Vagina (tissue), 2 donors: ENCODE results near the gene PITHD1.

Experiments used
- POLR2A ChIP-seq, 2 donors: fragments of 450-650 bp; IDR thresholded peaks; one replicate each; pipeline ENCODE4 v1.6.1; 2017; ENCODE audit warnings: antibody characterized with exemption in 2 of 2, mild to moderate bottlenecking in 2 of 2, moderate library complexity in 2 of 2
- TF ChIP-seq, protein P1 (sequence below), 3 experiments: fragments of 450-650 bp in 2 of 3; fragments of 200-600 bp in 1 of 3; sonication (generic) in 1 of 3; IDR thresholded peaks; one replicate each; pipeline ENCODE4 v1.5.1; 2017 to 2019; ENCODE audit warnings: antibody characterized with exemption in 3 of 3, mild to moderate bottlenecking in 2 of 3, moderate library complexity in 2 of 3

DNA sequence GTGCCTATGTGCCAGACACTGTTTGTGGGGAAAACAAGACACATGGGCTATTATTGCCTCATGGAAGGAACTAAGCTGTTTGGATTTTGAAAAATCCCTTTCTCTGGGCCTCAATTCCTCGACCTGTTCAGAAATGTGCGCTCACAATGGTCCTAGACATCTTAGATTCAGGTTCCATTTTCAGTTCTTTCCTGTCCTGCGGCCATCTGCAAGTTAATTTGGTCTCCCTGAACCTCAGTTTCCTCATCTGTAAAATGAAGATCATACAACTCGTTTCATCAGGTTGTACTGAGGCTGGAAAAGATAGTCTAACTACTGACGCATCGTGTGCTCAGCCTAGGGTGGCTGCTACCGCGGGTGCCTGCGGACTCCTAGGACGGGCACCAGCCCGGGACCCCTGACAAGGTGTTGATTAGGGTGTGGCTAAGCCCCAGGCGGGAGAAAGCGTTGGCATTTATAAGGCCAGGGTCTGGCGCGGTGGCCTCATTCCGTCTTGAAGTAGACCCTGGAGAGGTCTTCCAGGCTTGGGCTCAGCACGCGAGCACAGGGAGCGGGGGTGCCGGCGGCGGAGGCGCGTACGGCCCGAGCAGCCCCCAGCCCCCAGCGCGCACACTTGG is 35.4 kb upstream of the PITHD1 start:
- TF ChIP-seq, protein P1, sequence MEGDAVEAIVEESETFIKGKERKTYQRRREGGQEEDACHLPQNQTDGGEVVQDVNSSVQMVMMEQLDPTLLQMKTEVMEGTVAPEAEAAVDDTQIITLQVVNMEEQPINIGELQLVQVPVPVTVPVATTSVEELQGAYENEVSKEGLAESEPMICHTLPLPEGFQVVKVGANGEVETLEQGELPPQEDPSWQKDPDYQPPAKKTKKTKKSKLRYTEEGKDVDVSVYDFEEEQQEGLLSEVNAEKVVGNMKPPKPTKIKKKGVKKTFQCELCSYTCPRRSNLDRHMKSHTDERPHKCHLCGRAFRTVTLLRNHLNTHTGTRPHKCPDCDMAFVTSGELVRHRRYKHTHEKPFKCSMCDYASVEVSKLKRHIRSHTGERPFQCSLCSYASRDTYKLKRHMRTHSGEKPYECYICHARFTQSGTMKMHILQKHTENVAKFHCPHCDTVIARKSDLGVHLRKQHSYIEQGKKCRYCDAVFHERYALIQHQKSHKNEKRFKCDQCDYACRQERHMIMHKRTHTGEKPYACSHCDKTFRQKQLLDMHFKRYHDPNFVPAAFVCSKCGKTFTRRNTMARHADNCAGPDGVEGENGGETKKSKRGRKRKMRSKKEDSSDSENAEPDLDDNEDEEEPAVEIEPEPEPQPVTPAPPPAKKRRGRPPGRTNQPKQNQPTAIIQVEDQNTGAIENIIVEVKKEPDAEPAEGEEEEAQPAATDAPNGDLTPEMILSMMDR (IDR thresholded peaks at IDR 0.05), result no peak
- TF ChIP-seq POLR2A (IDR thresholded peaks at IDR 0.05), result no peak
